GM18870 (cell line): ENCODE results near the gene CLCA1.

Experiments used
- ATAC-seq: cut with Tn5 transposase; IDR thresholded peaks from one replicate; pipeline ENCODE4 v1.9.1; 2021; ENCODE audit warnings: moderate library complexity; ENCODE audit not compliant: unreplicated experiment

CLCA1 gene

DNA sequence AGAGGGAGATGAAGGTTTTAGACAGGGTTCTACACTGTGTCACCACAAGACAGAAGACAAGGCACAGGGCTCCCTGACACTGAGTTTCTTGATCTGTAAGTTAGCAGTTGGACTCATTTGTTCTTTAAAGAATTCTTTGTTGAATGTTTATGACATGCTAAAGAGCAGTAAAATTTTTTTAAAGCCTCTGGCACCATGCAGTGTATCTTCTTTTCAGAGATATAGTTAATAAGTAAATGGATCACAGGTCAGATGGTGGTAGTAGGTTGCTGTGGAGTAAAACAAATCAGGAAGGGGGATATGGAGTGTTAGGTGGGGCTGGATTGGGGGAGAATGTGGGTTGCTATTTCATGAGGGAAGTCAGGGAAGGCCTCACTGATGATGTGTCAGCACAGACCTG lies 80.1 kb downstream of the CLCA1 start:
- ATAC-seq, result no peak
